H1 (cell line): ENCODE results near the gene TEX2. TPM values are rescaled to one million over a fixed set of nuclear protein-coding genes. Genes with fewer than 3 reads are reported as not detected.

Experiments
- CTCF ChIA-PET: fragments of 300-600 bp; sonication (Branson Sonifier 250); formaldehyde crosslinking; loops from one replicate; lab custom pipeline; 2021; ENCODE audit not compliant: partially characterized antibody; lab: Charles Lee
- POLR2A ChIA-PET: fragments of 300-600 bp; sonication (Branson Sonifier 250); formaldehyde crosslinking; loops from one replicate; lab custom pipeline; 2021; ENCODE audit warnings: inconsistent platforms; ENCODE audit not compliant: partially characterized antibody; lab: Charles Lee
- DNase-seq, 2 experiments: peaks; one replicate each; pipeline versions ENCODE4 v3.0.0 to v3.0.0-alpha.2; 2010 to 2022; ENCODE audit warnings: low spot score in 2 of 2, low read depth in 1 of 2, mixed read lengths in 1 of 2
- FAIRE-seq: peaks from 2 replicates; lab custom pipeline; 2011; peaks lifted over from hg19 to GRCh38; lab: Jason Lieb, UNC
- H2AFZ ChIP-seq: 2 replicates; pipeline ENCODE4 v1.8.1; 2012; ENCODE audit warnings: low read length, inconsistent platforms
- H2AK5ac ChIP-seq: 2 replicates; pipeline ENCODE4 v1.6.1; 2013; ENCODE audit warnings: low read depth, low read length
- H2BK120ac ChIP-seq: replicated peaks from 2 replicates; pipeline ENCODE3; 2013; ENCODE audit warnings: low read depth, low read length, inconsistent platforms
- H2BK12ac ChIP-seq: 2 replicates; pipeline ENCODE4 v1.6.1; 2013; ENCODE audit warnings: low read depth, low read length
- H2BK15ac ChIP-seq: 2 replicates; pipeline ENCODE4 v1.6.1; 2013; ENCODE audit warnings: low read length
- H2BK20ac ChIP-seq: 2 replicates; pipeline ENCODE4 v1.6.1; 2013; ENCODE audit warnings: low read length
- H2BK5ac ChIP-seq: 2 replicates; pipeline ENCODE4 v1.6.1; 2013; ENCODE audit warnings: low read depth, low read length
- H3K14ac ChIP-seq: 2 replicates; pipeline ENCODE4 v1.6.1; 2013; ENCODE audit warnings: inconsistent platforms; ENCODE audit not compliant: insufficient read length
- H3K18ac ChIP-seq: 2 replicates; pipeline ENCODE4 v1.6.1; 2013; ENCODE audit warnings: low read length; ENCODE audit errors: extremely low read depth
- H3K23ac ChIP-seq: 2 replicates; pipeline ENCODE4 v1.6.1; 2013; ENCODE audit warnings: inconsistent platforms; ENCODE audit not compliant: insufficient read length
- H3K23me2 ChIP-seq: 2 replicates; pipeline ENCODE4 v1.6.1; 2013; ENCODE audit warnings: low read depth, low read length
- H3K27ac ChIP-seq: 2 replicates; pipeline ENCODE4 v1.6.1; 2011; ENCODE audit warnings: low read depth, low read length, inconsistent platforms
- H3K27me3 ChIP-seq, 4 experiments: replicated peaks in 1 of 4; 1 replicate in 1 of 4; 2 replicates in 3 of 4; pipeline versions ENCODE4 v1.6.1 to v1.8.1; 2011 to 2013; ENCODE audit warnings: low read length in 3 of 4, mild to moderate bottlenecking in 3 of 4, inconsistent platforms in 2 of 4, mixed read lengths in 2 of 4, moderate library complexity in 1 of 4; ENCODE audit not compliant: control insufficient read depth in 3 of 4, insufficient read depth in 3 of 4; ENCODE audit errors: extremely low read depth in 1 of 4
- H3K36me3 ChIP-seq, 4 experiments: 2 replicates each; pipeline versions ENCODE4 v1.6.1 to v1.8.1; 2011 to 2013; ENCODE audit warnings: mild to moderate bottlenecking in 4 of 4, low read length in 3 of 4, moderate library complexity in 2 of 4, control low read depth in 1 of 4, inconsistent platforms in 1 of 4; ENCODE audit not compliant: insufficient read depth in 4 of 4, control insufficient read depth in 2 of 4
- H3K4ac ChIP-seq: replicated peaks from 2 replicates; pipeline ENCODE3; 2013; ENCODE audit warnings: low read length, low read depth, mixed read lengths, inconsistent platforms; ENCODE audit not compliant: insufficient read length
- H3K4me1 ChIP-seq, 4 experiments: replicated peaks in 1 of 4; 1 replicate in 1 of 4; 2 replicates in 3 of 4; pipeline versions ENCODE4 v1.6.1 to v1.8.1; 2011 to 2013; ENCODE audit warnings: low read length in 3 of 4, inconsistent platforms in 2 of 4, mixed read lengths in 1 of 4; ENCODE audit not compliant: insufficient read depth in 4 of 4, control insufficient read depth in 3 of 4
- H3K4me2 ChIP-seq, 2 experiments: 2 replicates each; pipeline versions ENCODE4 v1.6.1 to v1.8.1; 2011 to 2013; ENCODE audit warnings: low read depth in 2 of 2, low read length in 2 of 2, control low read depth in 1 of 2, inconsistent platforms in 1 of 2, mild to moderate bottlenecking in 1 of 2; ENCODE audit not compliant: insufficient read depth in 1 of 2
- H3K4me3 ChIP-seq, 4 experiments: fragments of 200-600, 300-600 bp in 1 of 4; sonication (generic), shearing (Covaris generic), sonication (Bioruptor Twin) in 1 of 4; 2 replicates each; pipeline versions ENCODE4 v1.5.1 to v1.8.1; 2011 to 2016; ENCODE audit warnings: low read length in 4 of 4, low read depth in 3 of 4, control low read depth in 2 of 4, inconsistent platforms in 2 of 4, mild to moderate bottlenecking in 2 of 4, mixed read lengths in 1 of 4, moderate library complexity in 1 of 4; ENCODE audit not compliant: insufficient read depth in 2 of 4; ENCODE audit errors: extremely low read depth in 1 of 4
- H3K56ac ChIP-seq: replicated peaks from 2 replicates; pipeline ENCODE3; 2013; ENCODE audit warnings: low read depth, mild to moderate bottlenecking, mixed read lengths, low read length, inconsistent platforms; ENCODE audit not compliant: insufficient read length
- H3K79me1 ChIP-seq: 2 replicates; pipeline ENCODE4 v1.6.1; 2013; ENCODE audit warnings: low read depth, low read length, control low read depth
- H3K79me2 ChIP-seq, 2 experiments: 2 replicates each; pipeline versions ENCODE4 v1.6.1 to v1.8.1; 2012 to 2013; ENCODE audit warnings: low read length in 2 of 2, mild to moderate bottlenecking in 2 of 2, inconsistent platforms in 1 of 2; ENCODE audit not compliant: insufficient read depth in 2 of 2, control insufficient read depth in 1 of 2
- H3K9ac ChIP-seq, 4 experiments: replicated peaks in 1 of 4; 1 replicate in 1 of 4; 2 replicates in 3 of 4; pipeline versions ENCODE4 v1.6.1 to v1.8.1; 2011 to 2013; ENCODE audit warnings: low read depth in 3 of 4, low read length in 3 of 4, control low read depth in 2 of 4, mild to moderate bottlenecking in 2 of 4, moderate library complexity in 2 of 4, inconsistent platforms in 1 of 4; ENCODE audit errors: extremely low read depth in 1 of 4
- H3K9me3 ChIP-seq, 2 experiments: 2 replicates each; pipeline versions ENCODE4 v1.6.1 to v1.8.1; 2012 to 2013; ENCODE audit warnings: mild to moderate bottlenecking in 2 of 2, moderate library complexity in 2 of 2, control low read depth in 1 of 2, inconsistent platforms in 1 of 2, low read depth in 1 of 2, low read length in 1 of 2, mixed read lengths in 1 of 2; ENCODE audit not compliant: insufficient read depth in 2 of 2
- H4K20me1 ChIP-seq, 2 experiments: replicated peaks in 1 of 2; 2 replicates each; pipeline versions ENCODE3 to v1.8.1; 2011 to 2013; ENCODE audit warnings: inconsistent platforms in 2 of 2, low read length in 2 of 2, mild to moderate bottlenecking in 1 of 2; ENCODE audit not compliant: insufficient read depth in 2 of 2, control insufficient read depth in 1 of 2
- H4K5ac ChIP-seq: 2 replicates; pipeline ENCODE4 v1.6.1; 2013; ENCODE audit warnings: low read length, low read depth, mixed read lengths, inconsistent platforms; ENCODE audit not compliant: insufficient read length
- H4K8ac ChIP-seq: 2 replicates; pipeline ENCODE4 v1.8.0; 2013; ENCODE audit warnings: mild to moderate bottlenecking, moderate library complexity, low read length, inconsistent platforms; ENCODE audit not compliant: insufficient read depth; ENCODE audit errors: extremely low read depth
- H4K91ac ChIP-seq: replicated peaks from 2 replicates; pipeline ENCODE3; 2013; ENCODE audit warnings: low read length, mixed read lengths, inconsistent platforms; ENCODE audit not compliant: insufficient read length
- BACH1 ChIP-seq: IDR thresholded peaks from 2 replicates; pipeline ENCODE4 v1.6.1; 2012; ENCODE audit warnings: low read length, improper control_type of control experiment
- CTBP2 ChIP-seq: IDR thresholded peaks from 2 replicates; pipeline ENCODE4 v1.7.0; 2011; ENCODE audit warnings: borderline replicate concordance, mild to moderate bottlenecking, moderate library complexity, mixed read lengths, low read length; ENCODE audit not compliant: insufficient read depth, insufficient read length
- EP300 ChIP-seq, 2 experiments: IDR thresholded peaks; 1 replicate in 1 of 2; 2 replicates in 1 of 2; pipeline ENCODE4 v1.6.1; 2011 to 2012; ENCODE audit warnings: low read depth in 2 of 2, low read length in 2 of 2, mild to moderate bottlenecking in 2 of 2, borderline replicate concordance in 1 of 2, inconsistent platforms in 1 of 2, moderate library complexity in 1 of 2
- RFX5 ChIP-seq: IDR thresholded peaks from 2 replicates; pipeline ENCODE4 v1.6.1; 2011; ENCODE audit warnings: low read depth, low read length, improper control_type of control experiment, borderline replicate concordance
- SIRT6 ChIP-seq: IDR thresholded peaks from one replicate; pipeline ENCODE4 v1.7.1; 2012; ENCODE audit warnings: low read length, inconsistent platforms
- TAF1 ChIP-seq: IDR thresholded peaks from 2 replicates; pipeline ENCODE4 v1.6.1; 2011; ENCODE audit warnings: mild to moderate bottlenecking, low read depth, low read length
- TBP ChIP-seq: IDR thresholded peaks from 2 replicates; pipeline ENCODE4 v1.6.1; 2011; ENCODE audit warnings: low read depth, low read length, improper control_type of control experiment
- WGBS, 2 experiments: shearing (Covaris generic) in 1 of 2; methylation state at CpG; one replicate each; pipeline versions ENCODE4 v1.1.6 to v1.1.7; 2013 to 2015; ENCODE audit warnings: low lambda C conversion rate in 2 of 2, mixed read lengths in 2 of 2, inconsistent platforms in 1 of 2, low coverage in 1 of 2, missing lambda C conversion rate in 1 of 2; ENCODE audit not compliant: insufficient replicate concordance in 2 of 2, insufficient coverage in 1 of 2, insufficient read length in 1 of 2; ENCODE audit errors: extremely low coverage in 1 of 2, missing lambda C conversion rate in 1 of 2; 5-methylcytosine and 5-hydroxymethylcytosine counted together
- polyA plus RNA-seq, 7 experiments: library from polyadenylated mRNA; depleted of rRNA in 3 of 7; stranded (reverse) in 5 of 7; unstranded in 2 of 7; fragments of >200 nt in 5 of 7; fragments of 200-250 nt in 2 of 7; gene quantifications; 1 replicate in 5 of 7; 2 replicates in 1 of 7; 4 replicates in 1 of 7; pipeline versions ENCODE4 v1.2.1 to v1.2.3, GENCODE V29; 2011 to 2013; ENCODE audit warnings: missing spikeins in 2 of 7, mixed read lengths in 2 of 7
- total RNA-seq: library from RNA; stranded (reverse); fragmentation: NEBNext Ultra II Directional; extraction: Animal tissue kit (Norgen Biotek cat#: 25700); gene quantifications from 2 replicates; pipeline ENCODE4 v1.2.1, GENCODE V29; 2021

Gene TEX2
- total and polyA plus RNA-seq, 2 of the 8 experiments (the other 6 are each of a cell fraction or from before 2014, with no cell fraction given): 6.1 to 15.6 TPM

DNA sequence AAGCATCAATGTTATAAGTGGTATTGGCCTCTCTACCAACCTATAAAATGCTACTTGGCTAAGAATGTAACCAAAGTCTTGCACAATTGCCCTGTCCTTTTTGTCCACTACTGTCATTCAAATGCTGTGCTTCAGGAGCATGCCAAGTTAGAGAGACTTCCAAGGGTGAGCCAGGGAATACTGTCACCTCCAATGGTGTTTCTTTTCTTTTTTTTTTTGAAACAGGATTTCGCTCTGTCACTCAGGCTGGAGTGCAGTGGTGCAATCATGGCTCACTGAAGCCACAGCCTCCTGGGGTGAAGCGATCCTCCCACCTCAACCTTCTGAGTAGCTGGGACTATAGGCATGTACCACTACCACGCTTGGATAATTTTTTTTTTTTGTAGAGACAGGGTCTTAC lies 89.4 kb downstream of the TEX2 start:
- no peak for TF ChIP-seq CTBP2
- no peak for TF ChIP-seq TAF1
- TF ChIP-seq BACH1: no peak
- TF ChIP-seq SIRT6: no peak
- no peak for TF ChIP-seq TBP
- TF ChIP-seq RFX5: no peak
- TF ChIP-seq EP300 (IDR thresholded peaks at IDR 0.05; ENCODE audit: borderline replicate concordance in 1 of 2, low read depth in 2 of 2, low read length in 2 of 2): no peak
- no peak overlapping the region for H2AFZ ChIP-seq
- H3K18ac ChIP-seq: no peak overlapping the region
- no peak overlapping the region for H4K8ac ChIP-seq
- H2BK20ac ChIP-seq: no peak overlapping the region
- H2BK12ac ChIP-seq: no peak overlapping the region
- no peak overlapping the region for H3K14ac ChIP-seq
- H3K23me2 ChIP-seq: no peaks in the 10 kb centered on the region
- no peak overlapping the region for H3K9ac ChIP-seq
- no peaks in the 10 kb centered on the region for H3K79me2 ChIP-seq
- no peak overlapping the region for H3K4me2 ChIP-seq
- POLR2A ChIA-PET: no interaction called here
- CTCF ChIA-PET: no interaction called here
- no peak overlapping the region for H2BK15ac ChIP-seq
- DNase-seq: no peak
- H4K20me1 ChIP-seq: no peaks in the 10 kb centered on the region
- FAIRE-seq: no peak
- H3K79me1 ChIP-seq: no peaks in the 10 kb centered on the region
- H3K27ac ChIP-seq: no peak overlapping the region
- no peak overlapping the region for H3K23ac ChIP-seq
- WGBS, 2 experiments: 86% methylated on average over 3 of the region's 3 CpGs; no CpG with 5 or more reads in 1 of the 2 experiments
- no peaks in the 10 kb centered on the region for H3K4me1 ChIP-seq
- H2BK120ac ChIP-seq: no peak overlapping the region
- H4K91ac ChIP-seq: no peak overlapping the region
- H4K5ac ChIP-seq: no peak overlapping the region
- H3K36me3 ChIP-seq: peaks cover 0 to 4% (median 3%) of the 10 kb centered on the region in 4 experiments; a peak in 5 of 8 replicates
- no peaks in the 10 kb centered on the region for H3K9me3 ChIP-seq
- no peak overlapping the region for H2AK5ac ChIP-seq
- H3K56ac ChIP-seq: no peak overlapping the region
- H3K4me3 ChIP-seq: no peak overlapping the region
- no peak overlapping the region for H3K4ac ChIP-seq
- no peaks in the 10 kb centered on the region for H3K27me3 ChIP-seq
- no peak overlapping the region for H2BK5ac ChIP-seq
